Measurements from ENCODE around the gene ELF2. TPM values are rescaled to one million over a fixed set of nuclear protein-coding genes. Genes with fewer than 3 reads are reported as not detected.

Gene ELF2
- total and polyA plus RNA-seq, 12 donors, result 13.3 to 43.5 (median 35.6) TPM

DNA sequence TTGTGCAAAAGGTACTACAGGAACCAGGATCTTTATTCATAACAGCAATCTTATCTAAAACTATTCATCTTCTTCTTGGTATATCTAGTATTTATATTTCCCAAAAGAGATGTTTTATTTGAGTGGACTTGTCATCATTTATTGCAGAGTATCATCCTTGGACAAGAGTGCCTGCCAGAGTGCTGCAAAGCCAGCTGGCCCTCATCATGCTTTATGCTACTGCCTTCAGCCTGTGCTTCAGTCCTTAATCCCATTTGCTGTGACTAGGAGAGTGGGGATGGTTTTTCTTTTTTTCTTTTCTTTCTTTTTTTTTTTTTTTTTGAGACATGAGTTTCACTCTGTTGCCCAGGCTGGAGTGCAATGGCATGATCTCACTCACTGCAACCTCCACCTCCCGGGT, 33.5 kb upstream of the ELF2 start:
- Histone ChIP-seq H3K36me3 (no peaks in the 10 kb centered on the region), H3K4me3 (no peak overlapping the region), H3K9me3 (no peaks in the 10 kb centered on the region), H3K4me1 (peaks cover 0 to 49% (median 13%) of the 10 kb centered on the region in 9 donors), H3K27ac (no peak overlapping the region), H3K27me3 (no peaks in the 10 kb centered on the region)
- intact Hi-C loops (cut with DNase I), result no loop called here
- ATAC-seq (no peak), DNase-seq (no peak)
- WGBS, 2 donors, result 84 to 94% methylated on average over 1 of the region's 1 CpG
- TF ChIP-seq, protein P1, sequence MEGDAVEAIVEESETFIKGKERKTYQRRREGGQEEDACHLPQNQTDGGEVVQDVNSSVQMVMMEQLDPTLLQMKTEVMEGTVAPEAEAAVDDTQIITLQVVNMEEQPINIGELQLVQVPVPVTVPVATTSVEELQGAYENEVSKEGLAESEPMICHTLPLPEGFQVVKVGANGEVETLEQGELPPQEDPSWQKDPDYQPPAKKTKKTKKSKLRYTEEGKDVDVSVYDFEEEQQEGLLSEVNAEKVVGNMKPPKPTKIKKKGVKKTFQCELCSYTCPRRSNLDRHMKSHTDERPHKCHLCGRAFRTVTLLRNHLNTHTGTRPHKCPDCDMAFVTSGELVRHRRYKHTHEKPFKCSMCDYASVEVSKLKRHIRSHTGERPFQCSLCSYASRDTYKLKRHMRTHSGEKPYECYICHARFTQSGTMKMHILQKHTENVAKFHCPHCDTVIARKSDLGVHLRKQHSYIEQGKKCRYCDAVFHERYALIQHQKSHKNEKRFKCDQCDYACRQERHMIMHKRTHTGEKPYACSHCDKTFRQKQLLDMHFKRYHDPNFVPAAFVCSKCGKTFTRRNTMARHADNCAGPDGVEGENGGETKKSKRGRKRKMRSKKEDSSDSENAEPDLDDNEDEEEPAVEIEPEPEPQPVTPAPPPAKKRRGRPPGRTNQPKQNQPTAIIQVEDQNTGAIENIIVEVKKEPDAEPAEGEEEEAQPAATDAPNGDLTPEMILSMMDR (IDR thresholded peaks at IDR 0.05), result no peak

DNA sequence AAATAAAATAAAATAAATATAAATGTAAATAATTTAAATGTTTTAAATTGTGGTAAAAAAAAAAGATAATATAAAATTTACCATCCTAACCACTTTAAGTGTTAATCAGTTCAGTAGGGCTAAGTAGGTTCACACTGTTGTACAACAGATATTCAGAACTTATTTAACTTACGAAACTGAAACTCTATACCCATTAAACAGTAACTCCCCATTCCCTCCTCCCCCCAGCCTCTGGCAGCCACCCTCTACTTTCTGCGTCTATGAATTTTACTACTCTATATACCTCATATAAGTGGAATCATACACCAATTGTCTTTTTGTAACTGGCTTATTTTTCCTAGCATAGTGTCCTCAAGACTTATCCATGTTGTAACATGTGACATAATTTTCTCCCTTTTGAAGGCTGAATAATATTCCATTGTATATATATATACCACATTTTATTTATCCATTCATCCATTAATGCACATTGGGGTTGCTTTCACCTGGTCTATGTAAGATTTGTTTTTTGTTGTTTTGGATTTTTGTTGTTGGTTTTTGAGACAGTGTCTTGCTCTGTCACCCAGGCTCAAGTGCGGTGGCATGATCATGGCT, 32.5 kb upstream of the ELF2 start:
- H3K4me1 ChIP-seq, result peaks cover 0 to 45% (median 10%) of the 10 kb centered on the region in 9 donors
- no peaks in the 10 kb centered on the region for H3K9me3 ChIP-seq
- no peaks in the 10 kb centered on the region for H3K36me3 ChIP-seq
- no peak overlapping the region for H3K4me3 ChIP-seq
- peak overlapping the region in 3 of 10 donors; percentile 46 to 79 (median 59) for H3K27ac ChIP-seq
- TF ChIP-seq, protein P1 (IDR thresholded peaks at IDR 0.05), result no peak
- H3K27me3 ChIP-seq, result no peaks in the 10 kb centered on the region
- intact Hi-C loops (cut with DNase I), result no loop called here
- no peak for DNase-seq
- no peak for ATAC-seq
- 96 to 98% methylated on average over 3 of the region's 3 CpGs for WGBS, 2 donors

DNA sequence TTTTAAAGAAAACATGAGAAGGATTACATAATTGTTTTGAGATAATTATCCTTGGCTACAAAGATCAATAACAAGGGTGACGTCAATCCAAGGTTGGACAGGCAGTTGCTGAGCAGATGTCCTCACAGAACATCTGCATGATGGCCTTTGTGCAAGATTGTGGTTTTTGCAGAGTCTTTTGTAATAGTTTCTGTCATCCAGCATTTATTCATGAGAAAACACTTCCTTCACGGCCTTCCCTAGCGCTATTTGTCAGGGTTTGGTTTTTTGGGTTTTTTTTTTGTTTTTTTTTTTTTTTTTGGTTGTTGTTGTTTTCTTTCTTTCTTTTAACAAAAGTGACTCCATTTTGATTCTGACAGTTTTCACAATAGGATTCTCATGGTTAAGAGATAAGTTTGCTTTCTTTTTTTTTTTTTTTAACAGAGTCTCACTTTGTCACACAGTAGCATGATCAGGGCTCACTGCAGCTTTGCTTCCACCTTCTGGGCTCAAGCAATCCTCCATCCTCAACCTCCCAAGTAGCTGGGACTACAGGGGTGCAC, 31.5 kb upstream of the ELF2 start:
- WGBS, 2 donors, result 66 to 84% methylated on average over 3 of the region's 3 CpGs
- intact Hi-C loops (cut with DNase I), result no loop called here
- peak; percentile 71 to 88 (median 78) for ATAC-seq
- Histone ChIP-seq H3K4me1 (peaks cover 0 to 34% (median 0%) of the 10 kb centered on the region in 9 donors), H3K27ac (peak overlapping the region in 8 of 10 donors; percentile 41 to 87 (median 68)), H3K27me3 (no peaks in the 10 kb centered on the region), H3K4me3 (no peak overlapping the region), H3K9me3 (no peaks in the 10 kb centered on the region), H3K36me3 (no peaks in the 10 kb centered on the region)
- TF ChIP-seq, protein P1 (IDR thresholded peaks at IDR 0.05), result no peak
- DNase-seq, result peak in 1 of 2 donors; percentile 44

DNA sequence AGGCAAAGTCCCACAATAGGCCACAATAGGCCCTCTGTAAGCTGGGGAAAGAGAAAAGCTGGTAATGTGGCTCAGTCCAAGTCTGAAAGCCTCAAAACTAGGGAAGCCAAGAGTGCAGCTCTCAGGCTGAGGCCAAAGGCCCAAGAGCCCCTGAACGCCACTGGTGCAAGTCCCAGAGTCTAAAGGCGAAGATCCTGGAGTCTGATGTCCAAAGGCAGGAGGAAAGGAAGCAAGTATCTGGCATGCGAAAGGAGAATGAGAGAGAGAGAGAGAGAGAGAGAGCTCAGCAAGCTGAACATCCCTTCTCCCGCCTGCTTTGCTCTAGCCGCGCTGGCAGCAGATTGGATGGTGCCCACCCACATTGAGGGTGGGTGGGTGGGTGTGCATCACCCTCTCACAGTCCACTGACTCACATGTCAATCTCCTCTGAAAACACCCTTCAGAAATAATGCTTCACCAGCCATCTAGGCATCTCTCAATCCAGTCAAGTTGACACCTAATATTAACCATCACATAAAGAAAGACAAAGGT, 30.9 kb upstream of the ELF2 start:
- no peaks in the 10 kb centered on the region for H3K9me3 ChIP-seq
- intact Hi-C loops (cut with DNase I), result no loop called here
- TF ChIP-seq, protein P1 (IDR thresholded peaks at IDR 0.05), result no peak
- no peaks in the 10 kb centered on the region for H3K36me3 ChIP-seq
- DNase-seq (peak in 1 of 2 donors; percentile 24), ATAC-seq (peak in 7 of 8 donors; percentile 32 to 74 (median 68))
- 83 to 89% methylated on average over 6 of the region's 6 CpGs for WGBS, 2 donors
- H3K27me3 ChIP-seq, result no peaks in the 10 kb centered on the region
- H3K4me3 ChIP-seq, result no peak overlapping the region
- peak overlapping the region in 8 of 10 donors; percentile 41 to 87 (median 68) for H3K27ac ChIP-seq
- peaks cover 0 to 32% (median 0%) of the 10 kb centered on the region in 9 donors for H3K4me1 ChIP-seq
